OCI-LY1 (cell line): ENCODE measurements around the gene EDDM13.

Source experiments
- H2AFZ ChIP-seq: fragments of 200-600 bp; sonication (generic), shearing (Covaris generic); 2 replicates; pipeline ENCODE4 v1.6.0; 2014; ENCODE audit warnings: antibody characterized with exemption, mild to moderate bottlenecking, low read length
- H3F3A ChIP-seq: fragments of 200-600 bp; sonication (generic), shearing (Covaris generic); 2 replicates; pipeline ENCODE4 v1.6.0; 2014; ENCODE audit warnings: mild to moderate bottlenecking, antibody characterized with exemption, low read length, moderate library complexity; ENCODE audit not compliant: insufficient read depth
- H3K27ac ChIP-seq: fragments of 200-600 bp; sonication (generic); 2 replicates; pipeline ENCODE4 v1.5.1; 2014; ENCODE audit warnings: low read length, mixed run types, mild to moderate bottlenecking, low read depth; ENCODE audit not compliant: poor library complexity, severe bottlenecking
- H3K27me3 ChIP-seq: fragments of 200-600 bp; sonication (generic); 2 replicates; pipeline ENCODE4 v1.6.0; 2014; ENCODE audit warnings: antibody characterized with exemption, mild to moderate bottlenecking, low read length, moderate library complexity; ENCODE audit not compliant: insufficient read depth
- H3K36me3 ChIP-seq: fragments of 200-600 bp; sonication (generic); 2 replicates; pipeline ENCODE4 v1.6.1; 2014; ENCODE audit warnings: mild to moderate bottlenecking, antibody characterized with exemption, low read length, moderate library complexity, mixed read lengths; ENCODE audit not compliant: insufficient read depth
- H3K4me1 ChIP-seq: fragments of 200-600 bp; sonication (generic); 2 replicates; pipeline ENCODE4 v1.5.1; 2014; ENCODE audit warnings: mild to moderate bottlenecking, low read length, moderate library complexity; ENCODE audit not compliant: insufficient read depth, severe bottlenecking
- H3K4me2 ChIP-seq: fragments of 200-600 bp; sonication (generic), shearing (Covaris generic); 2 replicates; pipeline ENCODE4 v1.6.1; 2014; ENCODE audit warnings: low read length
- H3K4me3 ChIP-seq: fragments of 200-600 bp; sonication (generic); 2 replicates; pipeline ENCODE4 v1.5.1; 2014; ENCODE audit warnings: low read length, low read depth, mild to moderate bottlenecking, mixed read lengths; ENCODE audit not compliant: poor library complexity, severe bottlenecking
- H3K79me2 ChIP-seq: fragments of 200-600 bp; shearing (Covaris generic); 2 replicates; pipeline ENCODE4 v1.6.1; 2016; ENCODE audit warnings: mixed run types, low read length, mixed read lengths; ENCODE audit not compliant: insufficient read depth
- H3K9ac ChIP-seq: fragments of 200-600 bp; sonication (generic), shearing (Covaris generic); 2 replicates; pipeline ENCODE4 v1.6.1; 2014; ENCODE audit warnings: mild to moderate bottlenecking, low read length, mixed read lengths
- H3K9me2 ChIP-seq: fragments of 200-600 bp; sonication (generic), shearing (Covaris generic); 2 replicates; pipeline ENCODE4 v1.6.1; 2014; ENCODE audit warnings: low read depth, mild to moderate bottlenecking, low read length, mixed read lengths
- H3K9me3 ChIP-seq: fragments of 200-600 bp; shearing (Covaris generic); 2 replicates; pipeline ENCODE4 v1.6.1; 2014; ENCODE audit warnings: low read length, mixed read lengths
- H4K20me1 ChIP-seq: fragments of 200-600 bp; sonication (generic), shearing (Covaris generic); 2 replicates; pipeline ENCODE4 v1.6.0; 2016; ENCODE audit warnings: mild to moderate bottlenecking, low read length; ENCODE audit not compliant: insufficient read depth
- CTCF ChIP-seq: fragments of 200-600 bp; sonication (generic), shearing (Covaris generic); IDR thresholded peaks from 2 replicates; pipeline ENCODE4 v1.5.1; 2017; ENCODE audit warnings: mild to moderate bottlenecking, antibody characterized with exemption, low read length, moderate library complexity, mixed read lengths
- EZH2 ChIP-seq: fragments of 200-600 bp; sonication (generic), shearing (Covaris generic); IDR thresholded peaks from 2 replicates; pipeline ENCODE4 v1.8.0; 2017; ENCODE audit warnings: borderline replicate concordance, mixed run types, mild to moderate bottlenecking, antibody characterized with exemption, low read length, moderate library complexity, mixed read lengths

EDDM13 gene

GRCh38 chr19:56347163-56347778, 74.7 kb downstream of the EDDM13 start:
- Histone ChIP-seq H3K4me1 (no peaks in the 10 kb centered on the region), H2AFZ (no peak overlapping the region), H3K9me2 (no peaks in the 10 kb centered on the region), H3K4me2 (no peak overlapping the region), H3K27me3 (no peaks in the 10 kb centered on the region), H3K9me3 (peaks cover 4% of the 10 kb centered on the region; the same call in 1 of the 2 replicates), H3K79me2 (no peaks in the 10 kb centered on the region), H3K4me3 (no peak overlapping the region), H4K20me1 (no peaks in the 10 kb centered on the region), H3K27ac (no peak overlapping the region), H3K36me3 (no peaks in the 10 kb centered on the region; the same call in 1 of the 2 replicates), H3K9ac (no peak overlapping the region), H3F3A (no peaks in the 10 kb centered on the region)
- no peak for TF ChIP-seq CTCF

GRCh38 chr19:56348289-56348877, 75.8 kb downstream of the EDDM13 start:
- no peaks in the 10 kb centered on the region for H3F3A ChIP-seq
- no peak overlapping the region for H3K9ac ChIP-seq
- no peaks in the 10 kb centered on the region for H3K4me1 ChIP-seq
- no peaks in the 10 kb centered on the region for H3K9me2 ChIP-seq
- no peak overlapping the region for H3K4me3 ChIP-seq
- TF ChIP-seq EZH2 (no peak), CTCF (peak; percentile 67)
- no peaks in the 10 kb centered on the region for H3K27me3 ChIP-seq
- H3K9me3 ChIP-seq: no peaks in the 10 kb centered on the region
- H3K4me2 ChIP-seq: no peak overlapping the region
- H2AFZ ChIP-seq: no peak overlapping the region
- no peaks in the 10 kb centered on the region for H3K36me3 ChIP-seq
- no peak overlapping the region for H3K27ac ChIP-seq
- no peaks in the 10 kb centered on the region for H3K79me2 ChIP-seq
- H4K20me1 ChIP-seq: no peaks in the 10 kb centered on the region

GRCh38 chr19:56350416-56351045, 78.0 kb downstream of the EDDM13 start:
- Histone ChIP-seq H3K4me2 (no peak overlapping the region), H3K9me3 (no peaks in the 10 kb centered on the region), H3K36me3 (no peaks in the 10 kb centered on the region), H3K4me1 (no peaks in the 10 kb centered on the region), H4K20me1 (no peaks in the 10 kb centered on the region), H3K9me2 (no peaks in the 10 kb centered on the region), H3K27me3 (no peaks in the 10 kb centered on the region), H3K27ac (no peak overlapping the region), H3K79me2 (no peaks in the 10 kb centered on the region), H3K9ac (no peak overlapping the region), H2AFZ (no peak overlapping the region), H3K4me3 (no peak overlapping the region), H3F3A (no peaks in the 10 kb centered on the region)
- TF ChIP-seq EZH2: no peak
- peak; percentile 80 for TF ChIP-seq CTCF
